ENCODE data around the gene PCCA.

PCCA gene

DNA sequence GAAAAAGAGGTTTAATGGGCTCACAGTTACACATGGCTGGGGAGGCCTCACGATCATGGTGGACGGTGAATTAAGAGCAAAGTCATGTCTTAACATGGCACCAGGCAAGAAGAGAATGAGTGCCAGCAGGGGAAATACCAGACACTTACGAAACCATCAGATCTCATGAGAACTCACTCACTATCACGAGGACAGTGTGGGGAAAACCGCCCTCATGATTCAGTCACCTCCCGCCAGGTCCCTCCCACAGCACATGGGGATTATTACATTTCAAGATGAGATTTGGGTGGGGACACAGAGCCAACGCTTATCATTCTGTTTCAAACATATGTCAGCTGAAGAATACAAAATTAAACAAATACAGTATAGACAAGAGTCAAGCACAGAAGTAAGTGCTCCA, 165.1 kb downstream of the PCCA start:
- ATAC-seq, result no peak
- TF ChIP-seq, protein P1, sequence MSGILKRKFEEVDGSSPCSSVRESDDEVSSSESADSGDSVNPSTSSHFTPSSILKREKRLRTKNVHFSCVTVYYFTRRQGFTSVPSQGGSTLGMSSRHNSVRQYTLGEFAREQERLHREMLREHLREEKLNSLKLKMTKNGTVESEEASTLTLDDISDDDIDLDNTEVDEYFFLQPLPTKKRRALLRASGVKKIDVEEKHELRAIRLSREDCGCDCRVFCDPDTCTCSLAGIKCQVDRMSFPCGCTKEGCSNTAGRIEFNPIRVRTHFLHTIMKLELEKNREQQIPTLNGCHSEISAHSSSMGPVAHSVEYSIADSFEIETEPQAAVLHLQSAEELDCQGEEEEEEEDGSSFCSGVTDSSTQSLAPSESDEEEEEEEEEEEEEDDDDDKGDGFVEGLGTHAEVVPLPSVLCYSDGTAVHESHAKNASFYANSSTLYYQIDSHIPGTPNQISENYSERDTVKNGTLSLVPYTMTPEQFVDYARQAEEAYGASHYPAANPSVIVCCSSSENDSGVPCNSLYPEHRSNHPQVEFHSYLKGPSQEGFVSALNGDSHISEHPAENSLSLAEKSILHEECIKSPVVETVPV (CRISPR knock-in tag; IDR thresholded peaks at IDR 0.05), result no peak
- no peak for TF ChIP-seq BACH2 (CRISPR knock-in tag; IDR thresholded peaks at IDR 0.05; ENCODE audit: borderline replicate concordance)
- no peak for TF ChIP-seq CSDC2 (CRISPR knock-in tag; IDR thresholded peaks at IDR 0.05)
- no peak for TF ChIP-seq PPARA (CRISPR knock-in tag; IDR thresholded peaks at IDR 0.05; ENCODE audit: borderline replicate concordance)
- TF ChIP-seq SNAI2 (CRISPR knock-in tag; IDR thresholded peaks at IDR 0.05), result no peak
- no peak for TF ChIP-seq ZC3H10 (CRISPR knock-in tag; IDR thresholded peaks at IDR 0.05)
- no peak for TF ChIP-seq TOX (CRISPR knock-in tag; IDR thresholded peaks at IDR 0.05; ENCODE audit: borderline replicate concordance)
- TF ChIP-seq ZNF565 (CRISPR knock-in tag; conservative IDR thresholded peaks at IDR 0.05; ENCODE audit: low read depth), result no peak
- no peak for TF ChIP-seq ESRRG (CRISPR knock-in tag; IDR thresholded peaks at IDR 0.05)
- no peak for TF ChIP-seq ZFP3 (CRISPR knock-in tag; IDR thresholded peaks at IDR 0.05)
- no peak for TF ChIP-seq ZNF70 (CRISPR knock-in tag; IDR thresholded peaks at IDR 0.05)

DNA sequence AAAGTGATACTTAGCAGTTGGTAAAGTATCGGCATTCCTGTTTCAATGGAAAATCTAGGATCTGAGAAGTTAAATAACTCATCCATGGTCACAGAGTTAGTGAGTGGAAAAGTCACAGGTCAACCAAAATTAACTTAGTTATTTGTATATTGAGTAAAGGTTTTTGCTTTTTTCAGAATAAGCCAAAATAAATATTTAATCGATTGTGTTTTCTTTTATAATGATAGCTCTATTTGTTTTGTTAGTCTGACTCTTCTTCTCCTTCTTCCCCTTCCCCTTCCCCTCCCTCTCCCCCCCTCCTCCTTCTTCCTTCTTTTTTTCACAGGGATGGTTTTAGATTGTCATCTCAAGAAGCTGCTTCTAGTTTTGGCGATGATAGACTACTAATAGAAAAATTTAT, 173.5 kb downstream of the PCCA start:
- no peak for ATAC-seq
- TF ChIP-seq TCF4 (CRISPR knock-in tag; IDR thresholded peaks at IDR 0.05; ENCODE audit: borderline replicate concordance) (no peak), ZFP30 (CRISPR knock-in tag; IDR thresholded peaks at IDR 0.05) (no peak)
- TF ChIP-seq, protein P2, sequence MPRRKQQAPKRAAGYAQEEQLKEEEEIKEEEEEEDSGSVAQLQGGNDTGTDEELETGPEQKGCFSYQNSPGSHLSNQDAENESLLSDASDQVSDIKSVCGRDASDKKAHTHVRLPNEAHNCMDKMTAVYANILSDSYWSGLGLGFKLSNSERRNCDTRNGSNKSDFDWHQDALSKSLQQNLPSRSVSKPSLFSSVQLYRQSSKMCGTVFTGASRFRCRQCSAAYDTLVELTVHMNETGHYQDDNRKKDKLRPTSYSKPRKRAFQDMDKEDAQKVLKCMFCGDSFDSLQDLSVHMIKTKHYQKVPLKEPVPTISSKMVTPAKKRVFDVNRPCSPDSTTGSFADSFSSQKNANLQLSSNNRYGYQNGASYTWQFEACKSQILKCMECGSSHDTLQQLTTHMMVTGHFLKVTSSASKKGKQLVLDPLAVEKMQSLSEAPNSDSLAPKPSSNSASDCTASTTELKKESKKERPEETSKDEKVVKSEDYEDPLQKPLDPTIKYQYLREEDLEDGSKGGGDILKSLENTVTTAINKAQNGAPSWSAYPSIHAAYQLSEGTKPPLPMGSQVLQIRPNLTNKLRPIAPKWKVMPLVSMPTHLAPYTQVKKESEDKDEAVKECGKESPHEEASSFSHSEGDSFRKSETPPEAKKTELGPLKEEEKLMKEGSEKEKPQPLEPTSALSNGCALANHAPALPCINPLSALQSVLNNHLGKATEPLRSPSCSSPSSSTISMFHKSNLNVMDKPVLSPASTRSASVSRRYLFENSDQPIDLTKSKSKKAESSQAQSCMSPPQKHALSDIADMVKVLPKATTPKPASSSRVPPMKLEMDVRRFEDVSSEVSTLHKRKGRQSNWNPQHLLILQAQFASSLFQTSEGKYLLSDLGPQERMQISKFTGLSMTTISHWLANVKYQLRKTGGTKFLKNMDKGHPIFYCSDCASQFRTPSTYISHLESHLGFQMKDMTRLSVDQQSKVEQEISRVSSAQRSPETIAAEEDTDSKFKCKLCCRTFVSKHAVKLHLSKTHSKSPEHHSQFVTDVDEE (CRISPR knock-in tag; IDR thresholded peaks at IDR 0.05), result no peak

DNA sequence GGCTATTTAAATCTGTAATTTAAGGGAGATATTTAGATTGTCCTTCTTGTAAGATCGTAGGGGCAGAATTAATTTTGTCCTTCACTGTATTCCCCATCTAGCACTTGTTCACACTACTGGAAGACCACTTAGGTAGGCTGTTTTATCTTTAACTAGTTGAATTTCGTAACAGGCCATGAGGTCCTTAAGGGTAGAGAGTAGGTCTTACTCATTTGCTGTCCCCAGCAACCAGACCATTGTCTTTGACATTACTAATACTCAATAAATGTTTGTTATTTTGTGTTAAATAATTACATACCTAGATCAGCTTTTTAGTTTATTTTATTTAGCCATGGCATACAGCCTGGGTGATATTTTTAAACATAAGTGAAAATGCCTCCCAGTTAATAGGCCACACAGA, 177.1 kb downstream of the PCCA start:
- ATAC-seq, result no peak
- TF ChIP-seq, protein P3, sequence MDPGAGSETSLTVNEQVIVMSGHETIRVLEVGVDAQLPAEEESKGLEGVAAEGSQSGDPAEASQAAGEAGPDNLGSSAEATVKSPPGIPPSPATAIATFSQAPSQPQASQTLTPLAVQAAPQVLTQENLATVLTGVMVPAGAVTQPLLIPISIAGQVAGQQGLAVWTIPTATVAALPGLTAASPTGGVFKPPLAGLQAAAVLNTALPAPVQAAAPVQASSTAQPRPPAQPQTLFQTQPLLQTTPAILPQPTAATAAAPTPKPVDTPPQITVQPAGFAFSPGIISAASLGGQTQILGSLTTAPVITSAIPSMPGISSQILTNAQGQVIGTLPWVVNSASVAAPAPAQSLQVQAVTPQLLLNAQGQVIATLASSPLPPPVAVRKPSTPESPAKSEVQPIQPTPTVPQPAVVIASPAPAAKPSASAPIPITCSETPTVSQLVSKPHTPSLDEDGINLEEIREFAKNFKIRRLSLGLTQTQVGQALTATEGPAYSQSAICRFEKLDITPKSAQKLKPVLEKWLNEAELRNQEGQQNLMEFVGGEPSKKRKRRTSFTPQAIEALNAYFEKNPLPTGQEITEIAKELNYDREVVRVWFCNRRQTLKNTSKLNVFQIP (CRISPR knock-in tag; IDR thresholded peaks at IDR 0.05; ENCODE audit: borderline replicate concordance, low read depth), result no peak

DNA sequence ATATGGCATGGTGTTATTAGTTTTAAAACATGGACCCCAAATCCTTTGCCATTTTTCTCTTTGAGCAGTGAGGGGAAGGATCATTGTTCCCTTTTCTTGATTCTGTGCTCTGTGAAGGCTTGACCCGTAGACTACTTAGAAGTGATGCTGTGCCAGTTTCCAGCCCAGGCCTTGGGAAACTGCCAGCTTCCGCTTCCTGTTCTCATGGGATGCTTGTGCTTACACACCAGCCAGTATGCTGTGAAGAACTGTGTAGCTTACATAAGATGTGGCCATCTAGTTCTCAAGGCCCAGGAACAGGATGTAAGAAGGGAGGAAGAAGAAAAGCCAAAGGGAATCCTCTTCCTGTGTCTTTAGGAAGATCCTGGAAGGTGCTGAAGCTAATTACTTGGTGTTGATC, 180.9 kb downstream of the PCCA start:
- no peak for TF ChIP-seq PPARA (CRISPR knock-in tag; IDR thresholded peaks at IDR 0.05; ENCODE audit: borderline replicate concordance)
- TF ChIP-seq, protein P2 (CRISPR knock-in tag; IDR thresholded peaks at IDR 0.05), result no peak
- TF ChIP-seq ZFP3 (CRISPR knock-in tag; IDR thresholded peaks at IDR 0.05), result no peak
- no peak for TF ChIP-seq ESRRG (CRISPR knock-in tag; IDR thresholded peaks at IDR 0.05)
- no peak for TF ChIP-seq ZNF565 (CRISPR knock-in tag; conservative IDR thresholded peaks at IDR 0.05; ENCODE audit: low read depth)
- TF ChIP-seq, protein P4, sequence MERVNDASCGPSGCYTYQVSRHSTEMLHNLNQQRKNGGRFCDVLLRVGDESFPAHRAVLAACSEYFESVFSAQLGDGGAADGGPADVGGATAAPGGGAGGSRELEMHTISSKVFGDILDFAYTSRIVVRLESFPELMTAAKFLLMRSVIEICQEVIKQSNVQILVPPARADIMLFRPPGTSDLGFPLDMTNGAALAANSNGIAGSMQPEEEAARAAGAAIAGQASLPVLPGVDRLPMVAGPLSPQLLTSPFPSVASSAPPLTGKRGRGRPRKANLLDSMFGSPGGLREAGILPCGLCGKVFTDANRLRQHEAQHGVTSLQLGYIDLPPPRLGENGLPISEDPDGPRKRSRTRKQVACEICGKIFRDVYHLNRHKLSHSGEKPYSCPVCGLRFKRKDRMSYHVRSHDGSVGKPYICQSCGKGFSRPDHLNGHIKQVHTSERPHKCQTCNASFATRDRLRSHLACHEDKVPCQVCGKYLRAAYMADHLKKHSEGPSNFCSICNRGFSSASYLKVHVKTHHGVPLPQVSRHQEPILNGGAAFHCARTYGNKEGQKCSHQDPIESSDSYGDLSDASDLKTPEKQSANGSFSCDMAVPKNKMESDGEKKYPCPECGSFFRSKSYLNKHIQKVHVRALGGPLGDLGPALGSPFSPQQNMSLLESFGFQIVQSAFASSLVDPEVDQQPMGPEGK (CRISPR knock-in tag; IDR thresholded peaks at IDR 0.05; ENCODE audit: borderline replicate concordance), result no peak
- TF ChIP-seq ZNF8 (CRISPR knock-in tag; IDR thresholded peaks at IDR 0.05), result no peak
- TF ChIP-seq BACH2 (CRISPR knock-in tag; IDR thresholded peaks at IDR 0.05; ENCODE audit: borderline replicate concordance), result no peak
- TF ChIP-seq SNAI2 (CRISPR knock-in tag; IDR thresholded peaks at IDR 0.05), result no peak
- ATAC-seq, result peak; percentile 73

Measured in SK-N-SH treated with all-trans-retinoic acid at 6 μM for 48 hours (cell line).